ENCODE data around the gene UGT1A6.

DNA sequence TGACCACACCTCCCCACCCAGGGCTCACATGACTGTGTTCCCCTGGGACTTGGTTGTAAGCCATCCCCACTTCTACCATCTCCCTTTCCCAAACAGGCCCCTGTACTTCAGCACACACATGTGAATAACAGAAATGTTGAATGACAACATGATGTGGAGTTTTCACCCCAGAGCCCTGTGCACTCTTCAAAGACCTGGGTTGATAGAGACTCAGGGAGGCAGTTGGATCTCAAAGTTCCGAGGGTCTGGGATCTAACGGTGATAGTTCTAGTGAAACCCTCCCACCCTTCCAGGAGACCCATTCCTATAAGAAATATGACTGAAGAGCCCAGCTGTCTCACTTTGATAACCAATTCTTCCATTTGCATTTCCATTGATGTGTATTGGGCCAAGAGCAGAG is 85.3 kb downstream of the UGT1A6 start, which contains the start of gene MROH2A:
- TF ChIP-seq, protein P1, sequence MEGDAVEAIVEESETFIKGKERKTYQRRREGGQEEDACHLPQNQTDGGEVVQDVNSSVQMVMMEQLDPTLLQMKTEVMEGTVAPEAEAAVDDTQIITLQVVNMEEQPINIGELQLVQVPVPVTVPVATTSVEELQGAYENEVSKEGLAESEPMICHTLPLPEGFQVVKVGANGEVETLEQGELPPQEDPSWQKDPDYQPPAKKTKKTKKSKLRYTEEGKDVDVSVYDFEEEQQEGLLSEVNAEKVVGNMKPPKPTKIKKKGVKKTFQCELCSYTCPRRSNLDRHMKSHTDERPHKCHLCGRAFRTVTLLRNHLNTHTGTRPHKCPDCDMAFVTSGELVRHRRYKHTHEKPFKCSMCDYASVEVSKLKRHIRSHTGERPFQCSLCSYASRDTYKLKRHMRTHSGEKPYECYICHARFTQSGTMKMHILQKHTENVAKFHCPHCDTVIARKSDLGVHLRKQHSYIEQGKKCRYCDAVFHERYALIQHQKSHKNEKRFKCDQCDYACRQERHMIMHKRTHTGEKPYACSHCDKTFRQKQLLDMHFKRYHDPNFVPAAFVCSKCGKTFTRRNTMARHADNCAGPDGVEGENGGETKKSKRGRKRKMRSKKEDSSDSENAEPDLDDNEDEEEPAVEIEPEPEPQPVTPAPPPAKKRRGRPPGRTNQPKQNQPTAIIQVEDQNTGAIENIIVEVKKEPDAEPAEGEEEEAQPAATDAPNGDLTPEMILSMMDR (conservative IDR thresholded peaks at IDR 0.05; ENCODE audit: low read depth in 2 of 2) = no peak
- TF ChIP-seq, protein P2, sequence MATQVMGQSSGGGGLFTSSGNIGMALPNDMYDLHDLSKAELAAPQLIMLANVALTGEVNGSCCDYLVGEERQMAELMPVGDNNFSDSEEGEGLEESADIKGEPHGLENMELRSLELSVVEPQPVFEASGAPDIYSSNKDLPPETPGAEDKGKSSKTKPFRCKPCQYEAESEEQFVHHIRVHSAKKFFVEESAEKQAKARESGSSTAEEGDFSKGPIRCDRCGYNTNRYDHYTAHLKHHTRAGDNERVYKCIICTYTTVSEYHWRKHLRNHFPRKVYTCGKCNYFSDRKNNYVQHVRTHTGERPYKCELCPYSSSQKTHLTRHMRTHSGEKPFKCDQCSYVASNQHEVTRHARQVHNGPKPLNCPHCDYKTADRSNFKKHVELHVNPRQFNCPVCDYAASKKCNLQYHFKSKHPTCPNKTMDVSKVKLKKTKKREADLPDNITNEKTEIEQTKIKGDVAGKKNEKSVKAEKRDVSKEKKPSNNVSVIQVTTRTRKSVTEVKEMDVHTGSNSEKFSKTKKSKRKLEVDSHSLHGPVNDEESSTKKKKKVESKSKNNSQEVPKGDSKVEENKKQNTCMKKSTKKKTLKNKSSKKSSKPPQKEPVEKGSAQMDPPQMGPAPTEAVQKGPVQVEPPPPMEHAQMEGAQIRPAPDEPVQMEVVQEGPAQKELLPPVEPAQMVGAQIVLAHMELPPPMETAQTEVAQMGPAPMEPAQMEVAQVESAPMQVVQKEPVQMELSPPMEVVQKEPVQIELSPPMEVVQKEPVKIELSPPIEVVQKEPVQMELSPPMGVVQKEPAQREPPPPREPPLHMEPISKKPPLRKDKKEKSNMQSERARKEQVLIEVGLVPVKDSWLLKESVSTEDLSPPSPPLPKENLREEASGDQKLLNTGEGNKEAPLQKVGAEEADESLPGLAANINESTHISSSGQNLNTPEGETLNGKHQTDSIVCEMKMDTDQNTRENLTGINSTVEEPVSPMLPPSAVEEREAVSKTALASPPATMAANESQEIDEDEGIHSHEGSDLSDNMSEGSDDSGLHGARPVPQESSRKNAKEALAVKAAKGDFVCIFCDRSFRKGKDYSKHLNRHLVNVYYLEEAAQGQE (IDR thresholded peaks at IDR 0.05; ENCODE audit: unreplicated experiment) = no peak

All from GM23338 (cell line).